Muscle of leg (tissue), 11 donors: ENCODE measurements around the gene SEPSECS. TPM values are rescaled to one million over a fixed set of nuclear protein-coding genes. Genes with fewer than 3 reads are reported as not detected.

Experiments used
- DNase-seq: peaks from one replicate; pipeline ENCODE4 v3.0.0; 2013
- H3K27ac ChIP-seq: one replicate; pipeline ENCODE4 v1.5.1; 2013; ENCODE audit warnings: mild to moderate bottlenecking, low read length, control low read depth
- H3K27me3 ChIP-seq: one replicate; pipeline ENCODE4 v1.6.1; 2013; ENCODE audit warnings: low read length; ENCODE audit not compliant: control insufficient read depth, insufficient read depth
- H3K36me3 ChIP-seq: one replicate; pipeline ENCODE4 v1.6.1; 2013; ENCODE audit warnings: low read length; ENCODE audit not compliant: control insufficient read depth, insufficient read depth
- H3K4me1 ChIP-seq: one replicate; pipeline ENCODE4 v1.6.1; 2013; ENCODE audit warnings: low read length; ENCODE audit not compliant: control insufficient read depth, insufficient read depth
- H3K4me3 ChIP-seq: one replicate; pipeline ENCODE4 v1.5.1; 2013; ENCODE audit warnings: low read length, control low read depth
- H3K9me3 ChIP-seq: replicated peaks from 2 replicates; pipeline ENCODE4 v1.6.1; 2013; ENCODE audit warnings: low read depth, low read length; ENCODE audit not compliant: control insufficient read depth
- WGBS: methylation state at CpG from one replicate; pipeline ENCODE4 v1.1.5; 2013; ENCODE audit warnings: missing lambda C conversion rate; ENCODE audit not compliant: insufficient coverage; 5-methylcytosine and 5-hydroxymethylcytosine counted together
- polyA plus RNA-seq, 8 donors: library from polyadenylated mRNA; unstranded; fragments of 120-200 nt; gene quantifications; one replicate each; pipeline versions ENCODE4 v1.2.1 to v1.2.3, GENCODE V29; 2013; ENCODE audit warnings: inconsistent platforms in 1 of 8, low replicate concordance in 1 of 8; ENCODE audit not compliant: insufficient read length in 8 of 8, insufficient read depth in 1 of 8
- total RNA-seq: library from RNA; stranded (reverse); fragments of 120-200 nt; gene quantifications from one replicate; pipeline ENCODE4 v1.2.4, GENCODE V29; 2013

Gene SEPSECS
- total and polyA plus RNA-seq, 9 donors = 6.1 to 10.8 (median 7.8) TPM

DNA sequence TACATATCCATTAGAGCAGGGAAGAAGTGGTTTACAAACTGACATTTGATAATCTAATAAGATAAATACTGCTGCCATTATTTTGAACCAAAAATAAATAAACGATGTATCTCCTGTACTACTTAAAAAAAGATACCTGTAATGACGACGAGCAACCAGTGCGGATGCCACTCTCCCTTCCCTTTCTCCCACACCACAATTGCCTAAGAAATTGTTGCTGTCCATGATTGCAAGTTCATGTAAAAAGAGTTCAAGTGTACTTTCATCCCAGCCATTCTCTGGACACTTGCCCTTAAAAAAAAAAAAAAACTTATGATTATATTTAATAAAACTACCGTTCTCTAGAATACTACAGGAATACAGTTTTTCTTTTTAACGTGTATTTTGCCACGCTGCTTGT lies 1.4 kb downstream of the SEPSECS start:
- H3K9me3 ChIP-seq = no peaks in the 10 kb centered on the region
- H3K27me3 ChIP-seq = no peaks in the 10 kb centered on the region
- peaks cover 3% of the 10 kb centered on the region for H3K36me3 ChIP-seq
- H3K27ac ChIP-seq = peak overlapping the region; percentile 99
- no CpG with 5 or more reads among the region's 7 CpGs for WGBS
- no peak for DNase-seq
- peak overlapping the region; percentile 97 for H3K4me3 ChIP-seq
- H3K4me1 ChIP-seq = peaks cover 4% of the 10 kb centered on the region

DNA sequence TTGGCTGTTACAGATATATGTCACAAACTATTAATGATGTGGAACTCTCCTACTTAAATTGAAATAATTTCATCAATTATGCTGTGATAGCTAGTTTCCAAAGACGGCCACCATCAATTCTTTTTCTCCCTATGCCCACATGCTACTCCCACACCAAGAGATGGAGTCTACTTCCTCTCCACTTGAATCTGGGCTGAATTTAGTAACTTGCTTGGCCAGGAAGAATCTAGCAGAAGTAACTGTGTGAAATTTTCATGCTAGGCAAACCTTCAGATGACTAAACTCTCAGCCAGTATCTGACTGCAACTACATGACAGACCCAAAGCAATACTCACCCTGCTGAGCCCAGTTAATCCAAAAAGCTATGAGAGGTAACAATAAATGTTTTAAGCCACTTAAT lies 3.2 kb downstream of the SEPSECS start:
- Histone ChIP-seq H3K4me3 (no peak overlapping the region), H3K36me3 (peaks cover 3% of the 10 kb centered on the region), H3K4me1 (peaks cover 4% of the 10 kb centered on the region), H3K27ac (no peak overlapping the region), H3K27me3 (no peaks in the 10 kb centered on the region), H3K9me3 (no peaks in the 10 kb centered on the region)
- no peak for DNase-seq
- no CpG with 5 or more reads among the region's 1 CpG for WGBS

DNA sequence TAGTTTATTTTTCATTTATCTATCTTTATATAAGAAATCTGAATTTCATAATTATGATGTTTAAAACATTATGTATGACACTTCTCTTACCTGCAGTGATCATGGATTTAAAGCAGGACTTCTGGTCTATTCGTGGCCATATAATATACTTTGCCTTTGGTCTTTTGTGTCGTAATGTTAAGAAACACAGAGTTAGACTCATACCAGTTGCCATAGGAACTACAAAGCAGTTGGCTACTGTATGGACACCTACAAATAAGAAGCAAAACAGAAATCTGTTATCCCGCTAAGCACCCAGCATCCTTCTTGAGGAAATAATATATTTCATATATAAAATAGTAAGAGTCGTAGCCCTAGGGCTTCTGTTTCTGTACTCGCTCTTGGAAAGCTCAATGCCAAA lies 4.3 kb downstream of the SEPSECS start:
- WGBS = no CpG with 5 or more reads among the region's 5 CpGs
- Histone ChIP-seq H3K9me3 (no peaks in the 10 kb centered on the region), H3K4me1 (peaks cover 2% of the 10 kb centered on the region), H3K27ac (no peak overlapping the region), H3K36me3 (peaks cover 3% of the 10 kb centered on the region), H3K27me3 (no peaks in the 10 kb centered on the region), H3K4me3 (no peak overlapping the region)
- DNase-seq = no peak

DNA sequence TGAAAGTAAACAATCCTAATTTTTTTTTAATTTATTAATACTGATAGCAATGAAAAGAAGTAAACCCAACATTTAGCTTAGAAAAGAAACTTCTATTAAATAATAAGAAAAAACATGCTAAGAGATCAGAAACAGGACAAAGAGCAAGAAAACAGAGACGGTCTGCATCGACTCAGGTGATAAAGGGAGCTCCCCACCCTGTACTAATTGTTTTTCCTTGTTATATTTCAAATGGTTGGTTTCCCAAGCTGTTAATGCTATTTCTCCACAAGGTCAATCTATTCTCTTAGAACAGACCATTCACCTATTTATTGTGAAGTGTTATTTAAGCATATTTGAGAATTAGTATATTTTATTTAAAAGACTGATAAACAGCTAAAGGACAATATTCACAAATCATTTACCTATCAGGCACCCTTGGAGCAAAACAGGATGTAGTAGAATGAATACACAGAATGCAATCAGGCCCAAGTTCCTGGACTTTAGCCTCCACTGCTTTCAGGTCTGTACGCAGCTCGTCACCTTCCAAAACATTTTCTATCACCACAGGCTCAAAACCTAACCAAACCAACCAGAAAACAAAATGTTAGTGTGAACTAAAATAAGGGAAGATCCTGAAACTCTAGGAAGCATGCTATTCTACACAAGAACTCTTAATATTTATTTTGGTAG lies 5.5 kb downstream of the SEPSECS start:
- no peaks in the 10 kb centered on the region for H3K9me3 ChIP-seq
- H3K27me3 ChIP-seq = no peaks in the 10 kb centered on the region
- DNase-seq = no peak
- no CpG with 5 or more reads among the region's 4 CpGs for WGBS
- H3K36me3 ChIP-seq = peaks cover 3% of the 10 kb centered on the region
- H3K27ac ChIP-seq = no peak overlapping the region
- peaks cover 2% of the 10 kb centered on the region for H3K4me1 ChIP-seq
- no peak overlapping the region for H3K4me3 ChIP-seq

DNA sequence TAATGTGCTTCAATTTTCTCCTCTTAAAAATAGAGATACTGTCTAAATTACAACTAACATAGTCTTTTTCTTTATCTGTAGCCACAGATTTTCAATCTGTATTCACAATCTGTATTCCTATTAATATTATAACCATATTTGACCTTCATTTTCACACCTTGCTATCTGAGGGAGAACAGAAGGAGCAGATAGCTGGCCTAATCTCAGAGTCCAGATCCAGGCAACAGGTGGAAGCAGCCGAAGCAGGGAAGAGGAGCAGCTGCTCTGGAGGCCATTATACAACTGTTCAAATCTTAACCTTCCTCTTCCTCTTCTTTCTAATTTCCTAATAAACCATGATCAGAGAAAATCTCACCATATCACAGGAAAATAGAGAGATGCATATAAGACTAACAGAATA lies 14.2 kb downstream of the SEPSECS start:
- peak; percentile 17 for DNase-seq
- H3K27ac ChIP-seq = no peak overlapping the region
- H3K4me1 ChIP-seq = no peaks in the 10 kb centered on the region
- no CpG with 5 or more reads among the region's 1 CpG for WGBS
- no peak overlapping the region for H3K4me3 ChIP-seq
- no peaks in the 10 kb centered on the region for H3K9me3 ChIP-seq
- H3K36me3 ChIP-seq = peaks cover 3% of the 10 kb centered on the region
- no peaks in the 10 kb centered on the region for H3K27me3 ChIP-seq

DNA sequence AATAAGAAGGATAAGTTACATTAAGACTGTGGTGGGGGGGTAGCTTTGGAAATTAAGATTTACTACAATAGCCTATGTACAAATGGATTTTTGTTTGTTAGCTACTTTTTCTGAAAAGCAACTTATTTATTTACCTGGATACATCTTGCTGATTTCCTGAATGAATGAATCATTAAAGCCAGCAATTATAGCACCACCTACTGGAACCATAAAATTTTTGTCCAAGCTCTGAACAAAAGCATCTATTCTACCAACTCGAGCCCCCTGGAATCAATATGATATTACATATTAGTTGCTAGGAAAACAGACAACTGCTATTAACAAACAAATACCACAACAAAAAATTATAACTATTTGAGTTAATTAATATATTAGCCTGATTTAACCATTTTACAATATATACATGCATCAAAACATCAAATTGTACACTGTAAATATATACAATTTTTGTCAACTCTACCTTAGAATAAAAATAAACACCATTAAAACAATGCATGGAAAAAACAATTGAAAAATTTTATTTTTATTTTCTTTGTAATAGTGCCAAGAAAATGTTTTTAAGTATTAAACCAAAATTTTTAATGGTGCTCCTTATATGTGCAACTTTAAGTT lies 15.3 kb downstream of the SEPSECS start:
- H3K4me3 ChIP-seq = no peak overlapping the region
- peak; percentile 65 for DNase-seq
- H3K27ac ChIP-seq = no peak overlapping the region
- no peaks in the 10 kb centered on the region for H3K27me3 ChIP-seq
- H3K36me3 ChIP-seq = peaks cover 3% of the 10 kb centered on the region
- H3K9me3 ChIP-seq = no peaks in the 10 kb centered on the region
- no CpG with 5 or more reads among the region's 1 CpG for WGBS
- H3K4me1 ChIP-seq = no peaks in the 10 kb centered on the region

DNA sequence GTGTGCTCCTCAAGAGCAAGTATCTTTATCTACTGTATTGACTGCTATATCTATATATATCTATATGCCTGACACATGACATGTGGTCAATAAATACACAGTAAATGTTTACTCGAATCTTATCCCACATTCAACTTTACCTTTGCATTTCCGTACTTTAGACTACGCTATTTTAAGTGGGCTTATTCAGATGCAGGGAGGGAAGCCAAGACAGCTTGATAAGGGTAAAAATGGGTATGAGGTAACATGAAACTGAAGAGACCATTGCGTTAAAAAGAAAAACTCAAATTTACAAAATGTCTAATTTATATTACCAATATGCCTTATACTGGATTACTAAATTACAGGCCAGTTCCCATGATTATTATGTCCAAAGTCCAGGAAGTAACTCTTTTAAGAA lies 17.8 kb downstream of the SEPSECS start:
- DNase-seq = no peak
- Histone ChIP-seq H3K27me3 (no peaks in the 10 kb centered on the region), H3K4me1 (no peaks in the 10 kb centered on the region), H3K27ac (no peak overlapping the region), H3K9me3 (no peaks in the 10 kb centered on the region), H3K36me3 (peaks cover 5% of the 10 kb centered on the region), H3K4me3 (no peak overlapping the region)
- WGBS = no CpG with 5 or more reads among the region's 4 CpGs

DNA sequence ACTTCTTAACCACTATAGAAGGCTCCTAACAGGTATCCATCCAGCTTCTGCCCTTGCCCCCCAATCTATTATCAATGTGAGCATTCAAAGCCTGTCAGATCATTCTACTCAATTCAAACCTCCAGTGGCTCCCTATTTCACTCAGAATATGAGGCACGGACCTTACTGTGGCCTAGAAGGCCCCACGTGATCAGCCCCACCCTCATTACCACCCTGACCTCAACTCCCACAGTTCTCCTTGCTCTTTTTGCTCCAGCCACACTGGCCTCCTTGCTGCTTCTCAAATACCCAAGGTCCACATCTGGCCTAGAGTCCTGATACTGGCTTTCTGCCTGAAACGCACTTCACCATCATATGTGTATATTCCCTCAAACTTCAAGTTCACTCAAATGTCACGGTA lies 18.7 kb downstream of the SEPSECS start:
- H3K36me3 ChIP-seq = peaks cover 5% of the 10 kb centered on the region
- DNase-seq = no peak
- H3K4me3 ChIP-seq = no peak overlapping the region
- 84% methylated on average over 3 of the region's 4 CpGs for WGBS
- H3K9me3 ChIP-seq = no peaks in the 10 kb centered on the region
- no peaks in the 10 kb centered on the region for H3K27me3 ChIP-seq
- no peaks in the 10 kb centered on the region for H3K4me1 ChIP-seq
- H3K27ac ChIP-seq = no peak overlapping the region

GRCh38 chr4:25133132-25133531 lies 27.1 kb downstream of the SEPSECS start:
- no peak overlapping the region for H3K27ac ChIP-seq
- H3K9me3 ChIP-seq = no peaks in the 10 kb centered on the region

GRCh38 chr4:25131926-25132325 lies 28.3 kb downstream of the SEPSECS start:
- no peak overlapping the region for H3K4me3 ChIP-seq
- no peak for DNase-seq
- no peaks in the 10 kb centered on the region for H3K4me1 ChIP-seq
- H3K27ac ChIP-seq = no peak overlapping the region
- H3K9me3 ChIP-seq = no peaks in the 10 kb centered on the region
- H3K36me3 ChIP-seq = no peaks in the 10 kb centered on the region
- no peaks in the 10 kb centered on the region for H3K27me3 ChIP-seq

More at GRCh38 chr4:25133132-25133531, 27.1 kb downstream of the SEPSECS start:
- DNase-seq = no peak
- Histone ChIP-seq H3K36me3 (peaks cover 2% of the 10 kb centered on the region), H3K4me1 (no peaks in the 10 kb centered on the region), H3K4me3 (no peak overlapping the region), H3K27me3 (no peaks in the 10 kb centered on the region)

DNA sequence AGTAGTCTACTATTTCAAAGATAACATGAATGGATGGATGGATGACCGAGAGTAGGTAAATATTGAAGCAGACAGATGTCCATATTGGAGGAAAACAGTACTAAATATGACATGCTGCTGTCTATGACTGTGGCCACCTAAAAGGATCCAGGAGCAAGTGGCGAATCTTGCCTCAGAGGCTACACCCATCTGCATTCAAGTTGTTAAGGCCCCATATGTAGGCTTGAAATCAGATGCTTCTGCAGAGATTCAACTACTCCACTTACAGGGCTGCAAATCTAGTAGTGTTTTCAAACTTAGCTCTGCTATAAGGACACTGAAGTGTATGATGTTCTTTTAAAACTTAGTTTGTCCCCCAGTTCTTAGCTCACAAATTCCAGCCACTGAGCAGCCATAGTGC lies 28.9 kb downstream of the SEPSECS start:
- WGBS = 20% methylated on average over 1 of the region's 2 CpGs
- no peaks in the 10 kb centered on the region for H3K4me1 ChIP-seq
- no peaks in the 10 kb centered on the region for H3K36me3 ChIP-seq
- no peak overlapping the region for H3K27ac ChIP-seq
- H3K27me3 ChIP-seq = no peaks in the 10 kb centered on the region
- no peak for DNase-seq
- no peaks in the 10 kb centered on the region for H3K9me3 ChIP-seq
- no peak overlapping the region for H3K4me3 ChIP-seq
